Measurements from ENCODE around the gene TARBP2.

Gene TARBP2

DNA sequence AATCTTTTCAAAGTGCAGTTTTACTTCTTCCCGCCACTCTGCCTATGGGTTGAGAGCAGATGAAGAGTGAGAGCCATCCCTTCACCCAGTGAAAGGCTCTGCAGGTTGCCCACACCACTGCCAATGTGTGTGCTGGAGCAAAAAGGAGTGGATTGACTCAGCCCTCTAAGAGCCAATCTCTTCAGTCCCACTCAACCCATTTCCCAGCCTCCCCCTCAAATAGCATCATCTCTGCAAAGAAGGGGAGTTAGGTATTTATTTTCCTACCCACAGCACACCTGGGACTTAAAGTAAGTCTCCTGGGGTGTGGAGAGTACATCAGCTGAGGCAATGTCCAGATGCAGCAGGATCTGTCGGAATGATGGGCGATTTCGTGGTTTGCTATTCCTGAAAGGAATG, 17.1 kb upstream of the TARBP2 start:
- H3K36me3 ChIP-seq (ENCODE audit: control insufficient read depth in 2 of 2, insufficient read depth in 1 of 2, low read length in 2 of 2) = peaks cover 15 to 88% of the 10 kb centered on the region in 2 experiments
- no peaks in the 10 kb centered on the region for H3K9me3 ChIP-seq (ENCODE audit: control insufficient read depth, insufficient read depth, low read depth, low read length)
- TF ChIP-seq, protein P1, sequence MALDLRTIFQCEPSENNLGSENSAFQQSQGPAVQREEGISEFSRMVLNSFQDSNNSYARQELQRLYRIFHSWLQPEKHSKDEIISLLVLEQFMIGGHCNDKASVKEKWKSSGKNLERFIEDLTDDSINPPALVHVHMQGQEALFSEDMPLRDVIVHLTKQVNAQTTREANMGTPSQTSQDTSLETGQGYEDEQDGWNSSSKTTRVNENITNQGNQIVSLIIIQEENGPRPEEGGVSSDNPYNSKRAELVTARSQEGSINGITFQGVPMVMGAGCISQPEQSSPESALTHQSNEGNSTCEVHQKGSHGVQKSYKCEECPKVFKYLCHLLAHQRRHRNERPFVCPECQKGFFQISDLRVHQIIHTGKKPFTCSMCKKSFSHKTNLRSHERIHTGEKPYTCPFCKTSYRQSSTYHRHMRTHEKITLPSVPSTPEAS (tag by site-specific recombination; IDR thresholded peaks at IDR 0.05) = no peak
- TF ChIP-seq ZNF585B (tag by site-specific recombination; IDR thresholded peaks at IDR 0.05) = no peak
- peak; percentile 56; the same call in 1 of the 2 replicates for TF ChIP-seq PRDM1 (tag by site-specific recombination; IDR thresholded peaks at IDR 0.05)
- peak; percentile 43 for TF ChIP-seq ZNF10 (tag by site-specific recombination; IDR thresholded peaks at IDR 0.05)
- 0 out of 2 replicates have a peak, but pooled peaks have one; percentile 33 for TF ChIP-seq ZNF366 (tag by site-specific recombination; conservative IDR thresholded peaks at IDR 0.05)
- peak; percentile 57; the same call in 1 of the 2 replicates for TF ChIP-seq ZFHX2 (tag by site-specific recombination; conservative IDR thresholded peaks at IDR 0.05)
- TF ChIP-seq ZNF600 (tag by site-specific recombination; IDR thresholded peaks at IDR 0.05) = peak; percentile 85
- TF ChIP-seq ZNF239 (tag by site-specific recombination; IDR thresholded peaks at IDR 0.05) = no peak
- no peak for TF ChIP-seq RBAK (tag by site-specific recombination; IDR thresholded peaks at IDR 0.05)
- TF ChIP-seq, protein P2, sequence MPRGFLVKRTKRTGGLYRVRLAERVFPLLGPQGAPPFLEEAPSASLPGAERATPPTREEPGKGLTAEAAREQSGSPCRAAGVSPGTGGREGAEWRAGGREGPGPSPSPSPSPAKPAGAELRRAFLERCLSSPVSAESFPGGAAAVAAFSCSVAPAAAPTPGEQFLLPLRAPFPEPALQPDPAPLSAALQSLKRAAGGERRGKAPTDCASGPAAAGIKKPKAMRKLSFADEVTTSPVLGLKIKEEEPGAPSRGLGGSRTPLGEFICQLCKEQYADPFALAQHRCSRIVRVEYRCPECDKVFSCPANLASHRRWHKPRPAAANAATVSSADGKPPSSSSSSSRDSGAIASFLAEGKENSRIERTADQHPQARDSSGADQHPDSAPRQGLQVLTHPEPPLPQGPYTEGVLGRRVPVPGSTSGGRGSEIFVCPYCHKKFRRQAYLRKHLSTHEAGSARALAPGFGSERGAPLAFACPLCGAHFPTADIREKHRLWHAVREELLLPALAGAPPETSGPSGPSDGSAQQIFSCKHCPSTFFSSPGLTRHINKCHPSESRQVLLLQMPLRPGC (tag by site-specific recombination; IDR thresholded peaks at IDR 0.05) = no peak
- no peaks in the 10 kb centered on the region for H3K4me1 ChIP-seq (ENCODE audit: control insufficient read depth, insufficient read depth, low read length)
- POLR2A ChIA-PET = interaction anchor here (0.7 to 3.9 kb wide), 6 partner anchors 9 to 163 kb away, joined by 3 to 39 read pairs (median 6); partner anchors contain the start of genes AAAS, MAP3K12, PRR13 and TARBP2
- H3K4me3 ChIP-seq (ENCODE audit: low read depth, low read length) = no peak overlapping the region
- CTCF ChIA-PET = interaction anchor here (0.7 kb wide), 1 partner anchor 17 kb away, joined by 3 read pairs; the partner anchor contains the start of gene TARBP2
- H3K27ac ChIP-seq (ENCODE audit: extremely low read depth, low read depth, low read length) = no peak overlapping the region

DNA sequence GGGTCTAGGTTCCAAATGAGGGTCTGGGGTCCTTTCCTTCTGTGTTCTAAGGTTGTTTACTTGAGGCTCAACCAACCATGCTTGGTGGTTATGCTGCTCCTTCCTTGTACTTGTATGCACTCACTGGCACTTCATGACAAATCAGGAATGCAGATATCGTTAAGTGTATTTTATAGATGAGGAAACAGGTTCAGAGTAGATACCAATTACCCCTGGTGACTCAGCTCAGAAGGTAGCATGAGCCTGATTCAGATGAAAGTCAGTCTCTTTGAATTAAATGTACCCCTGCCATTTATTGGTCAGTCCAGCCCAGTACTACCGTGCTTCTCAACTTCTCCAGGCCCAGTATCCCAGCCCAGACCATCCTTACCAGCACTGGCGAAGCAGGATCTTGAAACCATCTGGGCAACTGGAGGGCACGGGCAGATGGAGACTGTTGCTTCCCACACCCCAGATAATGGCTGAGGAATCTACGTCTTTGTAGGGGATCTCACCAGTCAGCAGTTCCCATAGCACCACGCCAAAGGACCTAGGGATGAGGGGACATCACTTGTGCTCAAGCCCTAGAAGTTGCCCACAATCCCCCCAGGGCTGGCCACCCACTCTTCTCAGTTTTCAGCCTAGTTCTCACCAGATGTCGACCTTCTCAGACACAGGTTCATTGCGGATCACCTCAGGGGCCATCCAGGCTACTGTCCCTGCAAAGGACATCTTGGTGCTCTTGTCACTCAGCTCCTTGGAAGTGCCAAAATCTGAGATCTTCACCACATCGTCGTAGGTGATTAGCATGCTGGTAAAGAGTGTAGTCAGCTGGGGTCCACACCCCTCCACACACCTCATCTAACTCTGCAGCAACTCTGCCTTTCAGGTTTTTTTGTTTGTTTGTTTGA, 16.2 kb upstream of the TARBP2 start:
- Histone ChIP-seq H3K9me3 (ENCODE audit: control insufficient read depth, insufficient read depth, low read depth, low read length) (no peaks in the 10 kb centered on the region), H3K4me1 (ENCODE audit: control insufficient read depth, insufficient read depth, low read length) (no peaks in the 10 kb centered on the region), H3K27ac (ENCODE audit: extremely low read depth, low read depth, low read length) (no peak overlapping the region), H3K36me3 (ENCODE audit: control insufficient read depth in 2 of 2, insufficient read depth in 1 of 2, low read length in 2 of 2) (peaks cover 9 to 79% of the 10 kb centered on the region in 2 experiments; a peak in 2 of 3 replicates), H3K4me3 (ENCODE audit: low read depth, low read length) (no peak overlapping the region)
- ChIA-PET POLR2A (interaction anchor here (1.4 kb wide), 1 partner anchor 16 kb away, joined by 5 read pairs; the partner anchor contains the start of gene TARBP2), CTCF (interaction anchor here (0.6 to 1.0 kb wide), 2 partner anchors 261 to 715 kb away, joined by 3 to 5 read pairs; no protein-coding TSS in a partner anchor)
- TF ChIP-seq ZNF501 (tag by site-specific recombination; IDR thresholded peaks at IDR 0.05) (no peak), ZBTB17 (tag by site-specific recombination; IDR thresholded peaks at IDR 0.05) (peak; percentile 49; the same call in 1 of the 2 replicates), ZNF600 (tag by site-specific recombination; IDR thresholded peaks at IDR 0.05) (peak; percentile 4; the same call in 1 of the 2 replicates), ZNF146 (tag by site-specific recombination; IDR thresholded peaks at IDR 0.05) (no peak)

GRCh38 chr12:53485955-53486735, 14.9 kb upstream of the TARBP2 start:
- H3K27ac ChIP-seq (ENCODE audit: extremely low read depth, low read depth, low read length) = 0 out of 2 replicates have a peak overlapping the region, but pooled peaks have one; percentile 10
- CTCF ChIA-PET = interaction anchor here (1.0 kb wide), 1 partner anchor 260 kb away, joined by 5 read pairs; no protein-coding TSS in a partner anchor
- no peaks in the 10 kb centered on the region for H3K4me1 ChIP-seq (ENCODE audit: control insufficient read depth, insufficient read depth, low read length)
- peaks cover 8 to 67% of the 10 kb centered on the region in 2 experiments; a peak in 2 of 3 replicates for H3K36me3 ChIP-seq (ENCODE audit: control insufficient read depth in 2 of 2, insufficient read depth in 1 of 2, low read length in 2 of 2)
- H3K4me3 ChIP-seq (ENCODE audit: low read depth, low read length) = no peak overlapping the region
- POLR2A ChIA-PET = interaction anchor here (1.3 kb wide), 1 partner anchor 15 kb away, joined by 4 read pairs; the partner anchor contains the start of gene TARBP2
- no peaks in the 10 kb centered on the region for H3K9me3 ChIP-seq (ENCODE audit: control insufficient read depth, insufficient read depth, low read depth, low read length)
- no peak for TF ChIP-seq SALL2 (tag by site-specific recombination; IDR thresholded peaks at IDR 0.05; ENCODE audit: borderline replicate concordance)
- TF ChIP-seq, protein P3, sequence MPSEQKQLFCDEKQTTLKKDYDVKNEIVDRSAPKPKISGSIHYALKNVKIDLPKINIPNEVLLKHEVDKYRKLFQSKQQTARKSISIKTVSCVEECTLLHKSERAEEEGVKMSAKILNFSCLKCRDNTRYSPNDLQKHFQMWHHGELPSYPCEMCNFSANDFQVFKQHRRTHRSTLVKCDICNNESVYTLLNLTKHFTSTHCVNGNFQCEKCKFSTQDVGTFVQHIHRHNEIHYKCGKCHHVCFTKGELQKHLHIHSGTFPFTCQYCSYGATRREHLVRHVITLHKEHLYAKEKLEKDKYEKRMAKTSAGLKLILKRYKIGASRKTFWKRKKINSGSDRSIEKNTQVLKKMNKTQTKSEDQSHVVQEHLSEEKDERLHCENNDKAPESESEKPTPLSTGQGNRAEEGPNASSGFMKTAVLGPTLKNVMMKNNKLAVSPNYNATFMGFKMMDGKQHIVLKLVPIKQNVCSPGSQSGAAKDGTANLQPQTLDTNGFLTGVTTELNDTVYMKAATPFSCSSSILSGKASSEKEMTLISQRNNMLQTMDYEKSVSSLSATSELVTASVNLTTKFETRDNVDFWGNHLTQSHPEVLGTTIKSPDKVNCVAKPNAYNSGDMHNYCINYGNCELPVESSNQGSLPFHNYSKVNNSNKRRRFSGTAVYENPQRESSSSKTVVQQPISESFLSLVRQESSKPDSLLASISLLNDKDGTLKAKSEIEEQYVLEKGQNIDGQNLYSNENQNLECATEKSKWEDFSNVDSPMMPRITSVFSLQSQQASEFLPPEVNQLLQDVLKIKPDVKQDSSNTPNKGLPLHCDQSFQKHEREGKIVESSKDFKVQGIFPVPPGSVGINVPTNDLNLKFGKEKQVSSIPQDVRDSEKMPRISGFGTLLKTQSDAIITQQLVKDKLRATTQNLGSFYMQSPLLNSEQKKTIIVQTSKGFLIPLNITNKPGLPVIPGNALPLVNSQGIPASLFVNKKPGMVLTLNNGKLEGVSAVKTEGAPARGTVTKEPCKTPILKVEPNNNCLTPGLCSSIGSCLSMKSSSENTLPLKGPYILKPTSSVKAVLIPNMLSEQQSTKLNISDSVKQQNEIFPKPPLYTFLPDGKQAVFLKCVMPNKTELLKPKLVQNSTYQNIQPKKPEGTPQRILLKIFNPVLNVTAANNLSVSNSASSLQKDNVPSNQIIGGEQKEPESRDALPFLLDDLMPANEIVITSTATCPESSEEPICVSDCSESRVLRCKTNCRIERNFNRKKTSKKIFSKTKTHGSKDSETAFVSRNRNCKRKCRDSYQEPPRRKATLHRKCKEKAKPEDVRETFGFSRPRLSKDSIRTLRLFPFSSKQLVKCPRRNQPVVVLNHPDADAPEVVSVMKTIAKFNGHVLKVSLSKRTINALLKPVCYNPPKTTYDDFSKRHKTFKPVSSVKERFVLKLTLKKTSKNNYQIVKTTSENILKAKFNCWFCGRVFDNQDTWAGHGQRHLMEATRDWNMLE (tag by site-specific recombination; conservative IDR thresholded peaks at IDR 0.05; ENCODE audit: low read depth) = no peak
- no peak for TF ChIP-seq ZNF670 (tag by site-specific recombination; IDR thresholded peaks at IDR 0.05; ENCODE audit: low read depth)
- TF ChIP-seq FEZF1 (tag by site-specific recombination; IDR thresholded peaks at IDR 0.05) = no peak
- TF ChIP-seq ZNF514 (tag by site-specific recombination; IDR thresholded peaks at IDR 0.05) = no peak
- no peak for TF ChIP-seq ZNF394 (tag by site-specific recombination; IDR thresholded peaks at IDR 0.05; ENCODE audit: borderline replicate concordance)
- peak; percentile 57 for TF ChIP-seq SCRT2 (tag by site-specific recombination; IDR thresholded peaks at IDR 0.05)

Measured in HEK293 (cell line).